Fibroblast of lung (primary cell): ENCODE data around the gene KLHDC4.

Experiments used
- CTCF ChIP-seq, 2 donors: IDR thresholded peaks in 1 of 2; conservative IDR thresholded peaks in 1 of 2; 1 replicate in 1 of 2; 2 replicates in 1 of 2; pipeline ENCODE4 v1.5.1; 2011 to 2012; ENCODE audit warnings: low read length in 2 of 2, control low read depth in 1 of 2, inconsistent platforms in 1 of 2, low read depth in 1 of 2, mild to moderate bottlenecking in 1 of 2
- EZH2 ChIP-seq: IDR thresholded peaks from 2 replicates; pipeline ENCODE4 v1.5.1; 2012; ENCODE audit warnings: low read length, control low read depth, mild to moderate bottlenecking; ENCODE audit errors: missing control alignments

DNA sequence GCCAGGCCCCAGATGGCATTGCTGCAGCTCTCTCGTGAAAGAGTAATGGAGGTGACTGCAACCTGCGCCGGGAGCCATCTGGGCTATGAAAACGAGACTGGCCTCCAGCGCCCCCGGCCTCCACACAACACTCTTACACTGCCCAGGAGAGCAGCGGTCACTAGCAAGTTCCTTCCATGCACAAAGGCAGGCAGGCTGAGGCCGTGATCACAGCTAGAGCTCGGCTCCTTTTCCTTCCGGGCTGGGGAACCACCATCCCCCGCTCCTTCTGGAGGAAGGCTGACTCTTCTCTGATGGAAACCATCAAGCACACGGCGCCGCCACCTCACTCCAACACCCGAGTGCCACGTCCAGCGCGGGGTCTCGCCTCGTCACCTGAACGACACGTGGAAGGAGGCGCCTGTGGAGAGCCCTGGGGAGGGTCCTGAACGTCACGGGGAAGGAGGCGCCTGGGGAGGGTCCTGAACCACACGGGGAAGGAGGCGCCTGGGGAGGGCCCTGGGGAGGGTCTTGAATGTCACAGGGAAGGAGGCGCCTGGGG, 61.9 kb downstream of the KLHDC4 start:
- TF ChIP-seq CTCF (conservative IDR thresholded peaks at IDR 0.05 in 1 of 2, IDR thresholded peaks at IDR 0.05 in 1 of 2; ENCODE audit: low read depth in 1 of 2, low read length in 2 of 2) (no peak), EZH2 (no peak)
